GM12872 (cell line): ENCODE measurements around the gene CHAD.
A peak's percentile ranks its signal among the peaks of the same experiment; 100 is the strongest.

Source experiments
- CTCF ChIP-seq: IDR thresholded peaks from 3 replicates; pipeline ENCODE4 v1.5.1; 2011; ENCODE audit warnings: low read depth, mild to moderate bottlenecking, low read length, moderate library complexity; ENCODE audit not compliant: insufficient read depth

CHAD gene

GRCh38 chr17:50511058-50511457 lies 42.4 kb upstream of the CHAD start:
- no peak for TF ChIP-seq CTCF

GRCh38 chr17:50508573-50509460 lies 40.1 kb upstream of the CHAD start:
- no peak for TF ChIP-seq CTCF

DNA sequence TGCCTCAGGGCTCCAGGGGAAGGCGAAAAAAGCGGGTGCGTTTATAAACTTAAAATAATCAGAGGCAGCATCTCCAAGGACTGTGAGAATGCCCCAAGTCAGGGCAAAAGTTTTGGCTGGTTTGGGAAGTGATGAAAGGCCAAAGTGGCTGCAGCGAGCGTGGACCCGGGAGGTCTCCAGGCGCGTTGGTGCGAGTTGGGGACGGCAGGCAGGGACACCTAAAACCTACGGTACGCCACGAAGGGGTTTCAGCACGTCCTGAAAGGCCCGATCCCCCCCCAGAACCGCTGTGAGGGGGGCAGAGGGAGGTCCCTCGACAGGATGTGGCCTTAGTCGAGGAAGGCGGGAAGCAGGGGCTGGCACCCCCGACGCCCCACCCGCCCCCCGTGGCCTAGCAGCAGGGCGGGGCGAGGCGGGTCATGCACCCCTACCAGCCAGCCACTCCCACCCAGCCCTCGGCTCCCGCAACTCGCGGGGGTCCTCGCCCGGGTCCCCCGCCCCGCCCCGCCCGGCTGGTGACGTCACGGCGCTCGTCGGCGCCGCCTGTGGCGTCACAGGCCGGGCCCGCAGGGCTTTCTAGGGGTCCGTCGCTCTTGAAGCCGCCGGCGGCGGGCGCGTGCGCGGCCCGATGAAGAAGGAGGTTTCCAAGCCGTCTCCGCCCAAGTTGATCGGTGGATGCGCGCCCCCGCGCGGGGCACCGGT lies 39.3 kb upstream of the CHAD start, which contains the start of gene MYCBPAP:
Gene MYCBPAP (plus strand): TSS at position 569 of the 702 bp plus-strand sequence. CDS start 236 bp downstream, outside the sequence.
- peak; percentile 31; the same call in 2 of the 3 replicates for TF ChIP-seq CTCF

- no peak for TF ChIP-seq CTCF
These were observed 37.6 kb upstream of the CHAD start for GRCh38 chr17:50506298-50506697.

- no peak for TF ChIP-seq CTCF
These were observed 37.0 kb upstream of the CHAD start for GRCh38 chr17:50505591-50506130.

DNA sequence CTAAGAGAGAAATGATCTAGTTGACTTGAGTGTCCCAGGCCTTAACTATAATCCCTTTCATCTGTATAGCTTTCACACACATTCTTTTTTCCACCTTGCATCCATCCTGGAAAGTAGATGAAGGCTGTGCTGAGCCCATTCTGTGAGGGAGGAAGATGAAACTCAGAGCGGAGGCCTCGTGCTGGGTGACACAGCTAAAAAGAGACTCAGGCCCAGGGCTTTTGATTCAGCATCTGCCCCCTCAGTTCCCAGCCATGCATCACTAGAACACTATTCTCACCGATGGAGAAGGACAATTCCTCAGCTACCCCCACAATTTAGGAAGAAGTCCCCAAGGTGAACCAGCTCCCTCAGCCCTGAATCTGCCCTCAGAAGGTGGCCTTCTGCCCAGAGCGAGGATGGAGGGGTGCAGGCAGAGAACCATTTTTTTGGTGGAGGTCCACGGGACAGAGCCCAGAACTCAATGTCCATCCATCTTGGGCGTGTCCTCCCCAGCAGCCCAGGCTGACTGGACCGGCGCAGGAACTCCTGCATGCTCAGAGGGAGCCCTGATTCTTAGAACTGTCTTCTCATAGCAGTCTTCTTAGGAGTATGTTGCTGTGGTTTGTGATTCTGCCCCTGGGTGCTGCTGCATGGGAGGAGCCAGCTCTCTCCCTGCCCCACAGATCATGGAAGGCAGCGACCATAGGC lies 33.8 kb upstream of the CHAD start:
- TF ChIP-seq CTCF, result no peak

DNA sequence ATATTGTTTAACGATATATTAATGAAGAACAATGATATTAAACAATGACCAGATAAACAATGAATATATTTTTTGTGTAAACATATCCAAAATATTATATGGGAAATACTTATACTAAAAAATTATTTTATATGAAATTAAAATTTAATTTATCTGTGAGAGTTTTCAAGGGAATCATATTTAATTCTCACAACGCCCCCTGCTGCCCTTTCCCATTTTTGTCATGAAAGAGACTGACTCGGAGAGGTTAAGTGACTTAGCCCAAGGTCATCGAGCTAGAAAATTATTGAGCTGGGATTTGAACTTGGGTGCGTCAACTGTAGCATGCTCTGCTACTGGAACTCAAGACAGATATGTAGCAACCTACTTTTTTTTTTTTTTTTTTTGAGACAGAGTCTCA lies 32.4 kb upstream of the CHAD start:
- peak; percentile 34; the same call in 2 of the 3 replicates for TF ChIP-seq CTCF
